Measurements from ENCODE around the gene CD36. TPM values are rescaled to one million over a fixed set of nuclear protein-coding genes. Genes with fewer than 3 reads are reported as not detected.

The CD36 gene
- 0.66 and 0.76 TPM in 2 replicates for total RNA-seq (2012; rRNA removed)

DNA sequence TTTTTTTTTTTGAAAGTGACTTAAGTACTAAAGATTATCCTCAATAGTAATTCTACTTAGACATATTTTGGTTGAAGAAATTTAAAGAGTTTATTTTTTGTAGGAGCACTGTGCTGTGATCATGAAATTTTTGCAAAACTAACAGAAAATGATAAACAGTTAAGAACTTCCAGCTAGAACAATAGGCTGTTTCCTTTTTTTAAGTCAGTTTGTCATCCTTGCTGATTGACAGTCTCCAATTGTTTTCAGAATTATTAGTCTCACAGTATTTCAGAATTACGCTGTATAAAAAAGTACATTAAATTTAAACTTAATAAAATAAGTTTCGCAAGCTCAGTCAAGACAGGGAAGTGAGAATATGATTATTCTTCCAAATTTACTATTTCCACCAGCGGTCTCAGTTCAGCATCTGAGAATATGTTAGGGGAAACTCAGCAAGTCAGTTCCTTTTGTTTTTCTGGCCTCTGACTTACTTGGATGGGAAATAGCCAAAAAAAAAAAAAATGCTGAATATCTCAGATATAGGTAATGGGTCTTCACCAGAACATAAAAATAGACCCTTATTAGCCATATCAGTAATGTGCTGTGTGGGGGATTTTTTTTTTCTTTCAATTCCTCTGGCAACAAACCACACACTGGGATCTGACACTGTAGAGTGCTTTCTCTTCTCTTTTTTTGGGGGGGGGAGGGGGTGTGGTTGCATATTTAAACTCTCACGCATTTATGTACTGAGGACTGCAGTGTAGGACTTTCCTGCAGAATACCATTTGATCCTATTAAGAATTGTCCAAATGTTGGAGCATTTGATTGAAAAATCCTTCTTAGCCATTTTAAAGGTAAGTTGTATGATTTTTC, at the start of gene CD36:
TSS of gene CD36 (plus strand) at position 732 of the 855 bp plus-strand sequence. CDS start 8,099 bp downstream, outside the sequence.
- Histone ChIP-seq H3K9me3 (replicated peaks; ENCODE audit: low read length) (no peaks in the 10 kb centered on the region), H3K36me3 (ENCODE audit: insufficient read depth, low read length) (no peaks in the 10 kb centered on the region), H3K4me1 (ENCODE audit: control insufficient read depth, insufficient read depth, low read length) (peaks cover 33% of the 10 kb centered on the region), H3K4me3 (ENCODE audit: low read length) (no peak within 1 kb of the TSS), H3K4me2 (ENCODE audit: low read length) (no peak within 1 kb of the TSS), H3K27me3 (ENCODE audit: control insufficient read depth, insufficient read depth, low read length) (no peaks in the 10 kb centered on the region), H3K9ac (ENCODE audit: low read depth, low read length) (no peak within 1 kb of the TSS)

DNA sequence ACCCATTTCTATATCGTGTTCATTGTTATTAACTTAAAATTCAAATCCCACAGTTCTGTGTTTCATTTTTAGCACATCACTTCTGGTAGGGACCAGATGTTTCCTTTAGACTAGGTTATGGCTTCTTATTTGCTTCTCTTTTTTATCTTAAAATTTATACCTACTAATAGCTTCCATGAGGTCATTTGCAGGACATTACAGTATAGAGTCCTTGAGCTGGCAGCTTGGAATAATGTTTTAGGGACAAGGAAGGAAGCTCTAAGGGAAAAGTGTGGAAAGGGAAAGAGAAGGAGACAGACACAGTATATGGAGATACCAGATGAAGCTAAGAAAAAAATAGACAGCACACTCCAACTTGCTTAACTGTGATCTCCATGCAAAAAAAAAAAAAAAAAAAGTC, 48.8 kb upstream of the CD36 start:
- Histone ChIP-seq H3K36me3 (ENCODE audit: insufficient read depth, low read length) (no peaks in the 10 kb centered on the region), H3K4me2 (ENCODE audit: low read length) (no peak overlapping the region), H3K4me1 (ENCODE audit: control insufficient read depth, insufficient read depth, low read length) (peaks cover 8% of the 10 kb centered on the region), H3K27me3 (ENCODE audit: control insufficient read depth, insufficient read depth, low read length) (no peaks in the 10 kb centered on the region), H3K9ac (ENCODE audit: low read depth, low read length) (no peak overlapping the region), H3K4me3 (ENCODE audit: low read length) (no peak overlapping the region), H3K9me3 (replicated peaks; ENCODE audit: low read length) (no peaks in the 10 kb centered on the region)

DNA sequence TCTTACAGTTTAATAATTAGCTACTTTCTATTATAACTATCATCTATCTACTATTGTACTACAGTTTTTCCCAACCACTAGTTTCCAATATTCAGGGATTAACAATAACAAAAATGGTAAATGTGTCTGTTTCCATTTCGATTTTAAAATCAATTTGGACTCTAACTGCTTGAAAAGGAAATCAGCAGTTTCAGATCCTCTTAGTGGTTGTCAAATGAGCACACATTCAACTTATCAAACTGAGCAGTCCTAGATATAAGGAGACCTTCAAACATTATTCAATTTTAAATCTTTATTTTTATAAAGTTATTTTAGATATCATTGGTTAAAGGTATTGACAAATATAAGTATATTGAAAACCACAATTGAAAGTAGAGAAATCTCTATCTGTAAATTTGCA, 46.8 kb upstream of the CD36 start:
- no peak overlapping the region for H3K4me3 ChIP-seq (ENCODE audit: low read length)
- no peak overlapping the region for H3K4me2 ChIP-seq (ENCODE audit: low read length)
- H3K36me3 ChIP-seq (ENCODE audit: insufficient read depth, low read length) = no peaks in the 10 kb centered on the region
- no peak overlapping the region for H3K9ac ChIP-seq (ENCODE audit: low read depth, low read length)
- H3K9me3 ChIP-seq (replicated peaks; ENCODE audit: low read length) = no peaks in the 10 kb centered on the region
- H3K4me1 ChIP-seq (ENCODE audit: control insufficient read depth, insufficient read depth, low read length) = peaks cover 8% of the 10 kb centered on the region
- no peaks in the 10 kb centered on the region for H3K27me3 ChIP-seq (ENCODE audit: control insufficient read depth, insufficient read depth, low read length)

DNA sequence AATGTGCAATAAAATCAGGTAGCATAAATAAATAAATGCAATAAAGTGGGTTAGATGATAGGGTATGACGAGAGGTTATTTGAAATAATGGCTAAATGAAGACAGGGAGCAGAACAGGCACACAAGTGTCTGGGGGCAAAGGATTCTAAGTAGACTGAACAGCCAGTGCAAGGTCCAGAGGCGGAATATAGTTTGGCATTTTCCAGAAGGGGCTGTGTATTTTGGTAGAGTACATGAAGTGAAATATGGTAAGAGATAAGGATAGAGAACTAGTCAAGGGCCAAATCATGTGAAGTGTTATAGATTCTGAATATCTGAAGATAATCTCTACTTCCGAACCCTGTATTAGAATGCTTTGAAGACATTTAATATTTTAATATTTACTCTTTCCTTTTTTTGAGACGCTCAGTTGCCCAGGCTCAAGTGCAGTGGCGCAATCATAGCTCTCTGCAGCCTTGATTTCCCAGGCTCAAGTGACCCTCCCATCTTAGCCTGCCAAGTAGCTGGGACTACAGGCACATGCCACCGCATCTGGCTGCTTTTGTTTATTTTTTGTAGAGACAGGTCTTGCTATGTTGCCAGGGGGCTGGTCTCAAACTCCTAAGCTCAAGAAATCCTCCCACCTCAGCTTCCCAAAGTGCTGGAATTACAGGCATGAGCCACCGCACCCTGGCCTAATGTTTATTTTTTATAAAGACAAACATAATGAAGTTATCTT, 44.4 kb upstream of the CD36 start:
- Histone ChIP-seq H3K9me3 (replicated peaks; ENCODE audit: low read length) (no peaks in the 10 kb centered on the region), H3K27me3 (ENCODE audit: control insufficient read depth, insufficient read depth, low read length) (no peaks in the 10 kb centered on the region), H3K36me3 (ENCODE audit: insufficient read depth, low read length) (no peaks in the 10 kb centered on the region), H3K4me1 (ENCODE audit: control insufficient read depth, insufficient read depth, low read length) (peaks cover 8% of the 10 kb centered on the region), H3K4me2 (ENCODE audit: low read length) (no peak overlapping the region), H3K9ac (ENCODE audit: low read depth, low read length) (no peak overlapping the region), H3K4me3 (ENCODE audit: low read length) (no peak overlapping the region)

DNA sequence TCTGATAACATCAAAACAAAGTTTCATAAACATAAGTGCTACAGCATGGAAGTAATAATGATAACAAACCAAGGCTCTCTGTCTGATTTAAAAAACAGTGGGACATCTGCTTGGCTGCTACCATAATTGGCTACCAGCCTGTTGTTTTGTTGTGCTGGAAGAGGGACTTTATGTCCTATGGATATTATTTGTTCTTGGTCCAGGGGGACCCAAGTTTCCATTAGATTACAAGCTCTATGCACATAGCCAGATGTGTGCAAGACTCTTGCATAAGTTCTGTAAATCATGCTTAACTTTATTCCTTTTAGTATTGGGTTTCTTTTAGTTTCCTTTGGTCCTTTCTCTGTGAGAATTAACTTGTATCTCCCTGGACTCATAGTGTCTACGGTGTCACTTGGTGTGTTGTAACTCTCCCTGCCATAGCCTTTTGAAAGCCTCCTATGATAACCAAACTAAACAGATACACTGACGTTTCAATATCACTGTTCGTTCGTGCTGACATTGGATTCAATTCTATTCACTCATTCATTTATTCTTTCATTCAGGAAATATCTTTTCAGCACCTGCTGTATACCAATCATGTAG, 41.4 kb upstream of the CD36 start:
- Histone ChIP-seq H3K4me2 (ENCODE audit: low read length) (no peak overlapping the region), H3K27me3 (ENCODE audit: control insufficient read depth, insufficient read depth, low read length) (no peaks in the 10 kb centered on the region), H3K36me3 (ENCODE audit: insufficient read depth, low read length) (no peaks in the 10 kb centered on the region), H3K4me1 (ENCODE audit: control insufficient read depth, insufficient read depth, low read length) (peaks cover 8% of the 10 kb centered on the region), H3K9ac (ENCODE audit: low read depth, low read length) (no peak overlapping the region), H3K9me3 (replicated peaks; ENCODE audit: low read length) (no peaks in the 10 kb centered on the region), H3K4me3 (ENCODE audit: low read length) (no peak overlapping the region)

DNA sequence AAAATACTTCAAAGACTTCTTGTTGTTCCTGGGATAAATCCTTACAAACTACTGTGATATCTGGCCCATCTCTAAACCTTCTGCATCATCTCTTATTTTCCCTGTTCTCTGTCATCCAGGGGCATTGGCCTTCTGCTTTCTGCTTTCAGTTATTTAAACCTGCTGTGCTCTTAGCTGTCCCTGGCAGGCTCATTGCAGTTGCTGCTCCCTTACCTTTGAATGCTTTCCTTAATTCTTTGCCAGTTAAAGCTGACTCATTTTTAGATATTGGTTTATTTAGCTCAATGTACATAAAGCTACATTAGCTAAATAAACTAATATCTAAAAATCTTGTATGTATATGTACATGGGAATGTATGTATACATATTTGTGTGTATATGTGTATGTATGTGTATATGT, 40.6 kb upstream of the CD36 start:
- Histone ChIP-seq H3K9ac (ENCODE audit: low read depth, low read length) (no peak overlapping the region), H3K27me3 (ENCODE audit: control insufficient read depth, insufficient read depth, low read length) (no peaks in the 10 kb centered on the region), H3K4me2 (ENCODE audit: low read length) (no peak overlapping the region), H3K4me3 (ENCODE audit: low read length) (no peak overlapping the region), H3K4me1 (ENCODE audit: control insufficient read depth, insufficient read depth, low read length) (peaks cover 8% of the 10 kb centered on the region), H3K9me3 (replicated peaks; ENCODE audit: low read length) (no peaks in the 10 kb centered on the region), H3K36me3 (ENCODE audit: insufficient read depth, low read length) (no peaks in the 10 kb centered on the region)

DNA sequence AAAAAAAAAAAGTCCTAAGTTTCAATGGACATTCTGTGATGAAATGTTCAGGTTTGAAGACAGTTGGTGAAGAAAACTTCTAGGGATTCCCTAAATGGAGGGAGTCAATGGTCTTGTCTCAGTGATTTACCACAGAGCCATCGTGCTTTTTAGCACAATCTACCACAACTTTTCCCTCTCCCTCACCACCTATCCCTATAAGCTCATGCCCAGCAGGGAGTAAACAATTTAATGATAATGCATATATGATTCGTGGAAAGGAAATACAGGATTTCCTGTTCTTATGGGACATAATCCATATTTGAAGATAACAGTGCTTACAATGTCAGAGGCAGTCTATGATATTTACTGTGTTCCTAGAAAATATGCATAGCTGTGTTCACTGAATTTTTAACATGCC, 38.4 kb upstream of the CD36 start:
- H3K4me3 ChIP-seq (ENCODE audit: low read length) = no peak overlapping the region

DNA sequence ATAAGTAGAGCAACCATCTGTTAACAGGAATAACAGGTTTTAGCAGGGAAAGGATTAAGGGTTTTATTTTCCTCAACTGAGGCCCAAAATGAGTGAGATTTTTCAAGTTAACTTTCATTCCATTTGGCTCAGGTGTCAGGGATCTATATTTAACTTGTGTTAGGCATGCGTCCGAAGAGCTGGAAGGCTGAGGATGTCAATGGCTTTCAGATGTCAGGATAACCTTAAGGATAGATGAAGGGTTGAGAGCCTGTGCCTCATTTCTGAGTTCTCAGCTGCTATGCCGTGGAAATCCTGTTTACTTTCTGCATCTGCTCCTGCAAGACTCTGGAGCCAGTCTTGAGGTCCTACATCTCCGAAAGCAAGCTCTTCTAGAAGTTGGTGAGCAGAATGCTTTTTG, 36.4 kb upstream of the CD36 start:
- no peaks in the 10 kb centered on the region for H3K36me3 ChIP-seq (ENCODE audit: insufficient read depth, low read length)
- H3K27me3 ChIP-seq (ENCODE audit: control insufficient read depth, insufficient read depth, low read length) = no peaks in the 10 kb centered on the region
- no peak overlapping the region for H3K4me2 ChIP-seq (ENCODE audit: low read length)
- no peak overlapping the region for H3K4me3 ChIP-seq (ENCODE audit: low read length)
- no peaks in the 10 kb centered on the region for H3K9me3 ChIP-seq (replicated peaks; ENCODE audit: low read length)
- no peaks in the 10 kb centered on the region for H3K4me1 ChIP-seq (ENCODE audit: control insufficient read depth, insufficient read depth, low read length)
- no peak overlapping the region for H3K9ac ChIP-seq (ENCODE audit: low read depth, low read length)

More for the DNA sequence above, 38.4 kb upstream of the CD36 start:
- Histone ChIP-seq H3K9ac (ENCODE audit: low read depth, low read length) (no peak overlapping the region), H3K27me3 (ENCODE audit: control insufficient read depth, insufficient read depth, low read length) (no peaks in the 10 kb centered on the region), H3K36me3 (ENCODE audit: insufficient read depth, low read length) (no peaks in the 10 kb centered on the region), H3K9me3 (replicated peaks; ENCODE audit: low read length) (no peaks in the 10 kb centered on the region), H3K4me2 (ENCODE audit: low read length) (no peak overlapping the region), H3K4me1 (ENCODE audit: control insufficient read depth, insufficient read depth, low read length) (no peaks in the 10 kb centered on the region)

DNA sequence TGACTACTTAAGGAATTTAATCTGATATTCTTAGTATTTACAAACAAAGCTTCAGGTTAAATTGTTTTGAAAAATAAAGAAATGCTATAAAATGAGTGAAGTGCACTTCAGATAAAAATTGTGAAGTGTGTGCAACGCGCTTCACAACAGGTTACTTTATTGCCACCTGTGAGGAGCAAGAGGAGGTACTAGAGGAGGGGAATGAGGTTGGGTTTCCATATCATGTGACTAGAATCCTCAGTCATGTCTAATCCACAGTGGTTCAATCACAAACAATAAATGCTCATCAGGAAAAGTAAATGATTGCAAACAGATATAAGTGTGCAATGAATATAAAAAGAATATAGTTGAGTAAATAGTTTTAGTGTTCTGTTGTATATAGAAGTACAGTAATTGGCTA, 34.5 kb upstream of the CD36 start:
- Histone ChIP-seq H3K9ac (ENCODE audit: low read depth, low read length) (no peak overlapping the region), H3K4me3 (ENCODE audit: low read length) (no peak overlapping the region), H3K36me3 (ENCODE audit: insufficient read depth, low read length) (no peaks in the 10 kb centered on the region), H3K27me3 (ENCODE audit: control insufficient read depth, insufficient read depth, low read length) (no peaks in the 10 kb centered on the region), H3K9me3 (replicated peaks; ENCODE audit: low read length) (no peaks in the 10 kb centered on the region), H3K4me2 (ENCODE audit: low read length) (no peak overlapping the region), H3K4me1 (ENCODE audit: control insufficient read depth, insufficient read depth, low read length) (no peaks in the 10 kb centered on the region)

DNA sequence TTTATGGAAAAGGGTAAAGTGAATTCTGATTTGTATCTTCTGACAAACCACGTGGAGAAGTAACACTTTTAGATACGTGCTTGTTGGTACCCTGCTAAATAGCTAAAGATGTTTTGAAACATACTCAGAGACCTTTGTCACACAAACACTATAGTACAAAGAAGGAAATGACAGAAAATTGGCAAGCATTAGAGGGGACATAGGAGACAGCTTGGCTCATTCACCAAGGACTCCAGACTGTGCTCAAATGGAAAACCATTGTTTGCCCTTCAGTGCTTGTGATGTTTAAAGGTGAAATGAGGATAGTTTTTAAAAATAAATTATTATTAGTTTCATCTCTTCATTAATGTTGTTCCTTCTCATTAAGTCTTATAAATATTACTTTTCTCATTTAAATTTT, 34.0 kb upstream of the CD36 start:
- Histone ChIP-seq H3K9me3 (replicated peaks; ENCODE audit: low read length) (no peaks in the 10 kb centered on the region), H3K4me3 (ENCODE audit: low read length) (no peak overlapping the region), H3K27me3 (ENCODE audit: control insufficient read depth, insufficient read depth, low read length) (no peaks in the 10 kb centered on the region), H3K36me3 (ENCODE audit: insufficient read depth, low read length) (no peaks in the 10 kb centered on the region), H3K9ac (ENCODE audit: low read depth, low read length) (no peak overlapping the region), H3K4me1 (ENCODE audit: control insufficient read depth, insufficient read depth, low read length) (no peaks in the 10 kb centered on the region), H3K4me2 (ENCODE audit: low read length) (no peak overlapping the region)

DNA sequence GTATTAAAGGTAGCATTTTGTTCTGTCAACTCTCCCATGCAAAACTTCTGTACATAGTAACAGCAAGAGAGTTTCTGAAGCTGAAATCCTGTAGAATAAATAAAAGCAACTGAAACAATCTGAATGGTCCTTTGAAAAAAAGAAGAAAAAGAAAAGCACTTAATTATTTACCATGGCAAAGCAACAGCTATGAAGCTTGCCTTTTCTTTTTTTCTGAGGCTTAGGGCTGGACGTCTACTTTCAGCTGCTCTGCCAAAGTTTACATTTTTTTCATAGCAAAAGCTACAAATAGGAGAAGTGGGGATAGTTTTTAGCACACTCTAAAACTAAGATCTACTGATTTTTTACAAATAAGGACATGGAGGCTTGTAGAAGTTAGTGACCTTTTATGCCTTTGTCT, 31.3 kb upstream of the CD36 start:
- Histone ChIP-seq H3K9ac (ENCODE audit: low read depth, low read length) (no peak overlapping the region), H3K36me3 (ENCODE audit: insufficient read depth, low read length) (no peaks in the 10 kb centered on the region), H3K9me3 (replicated peaks; ENCODE audit: low read length) (no peaks in the 10 kb centered on the region), H3K27me3 (ENCODE audit: control insufficient read depth, insufficient read depth, low read length) (no peaks in the 10 kb centered on the region), H3K4me2 (ENCODE audit: low read length) (no peak overlapping the region), H3K4me1 (ENCODE audit: control insufficient read depth, insufficient read depth, low read length) (peaks cover 9% of the 10 kb centered on the region), H3K4me3 (ENCODE audit: low read length) (no peak overlapping the region)
